Right atrium auricular region (tissue), 2 donors: ENCODE measurements around the gene FIS1. TPM values are rescaled to one million over a fixed set of nuclear protein-coding genes. Genes with fewer than 3 reads are reported as not detected.
"Not testable (repeated sequence)": the region's sequence is repeated elsewhere in the genome, so short reads cannot be mapped to it uniquely, and the experiment has no call there.

ENCODE experiments used
- DNase-seq: peaks from one replicate; pipeline ENCODE4 v3.0.0-alpha.2; 2019; ENCODE audit warnings: low spot score
- H3K27ac ChIP-seq, 2 donors: fragments of 200-600 bp; sonication (generic); 1 replicate in 1 of 2; 2 replicates in 1 of 2; pipeline ENCODE4 v1.5.1; 2016 to 2019
- H3K27me3 ChIP-seq, 2 donors: fragments of 200-600 bp; sonication (generic); one replicate each; pipeline versions ENCODE4 v1.5.1 to v1.6.0; 2017 to 2019
- H3K36me3 ChIP-seq: fragments of 200-600 bp; sonication (generic); one replicate; pipeline ENCODE4 v1.5.1; 2016
- H3K4me1 ChIP-seq, 2 donors: fragments of 200-600 bp; sonication (generic); one replicate each; pipeline versions ENCODE4 v1.5.1 to v1.6.0; 2017 to 2019
- H3K4me3 ChIP-seq, 2 donors: fragments of 200-600 bp; sonication (generic); 1 replicate in 1 of 2; 2 replicates in 1 of 2; pipeline ENCODE4 v1.5.1; 2017 to 2019; ENCODE audit warnings: mild to moderate bottlenecking in 1 of 2, moderate library complexity in 1 of 2
- H3K9me3 ChIP-seq, 2 donors: fragments of 200-600 bp; sonication (generic); one replicate each; pipeline ENCODE4 v1.5.1; 2019
- total RNA-seq, 2 donors: library from RNA; depleted of rRNA; stranded (reverse); fragments of >200 nt; gene quantifications; one replicate each; pipeline ENCODE4 v1.1.0, GENCODE V29; 2016
- TF ChIP-seq, protein P1 (sequence below), 2 donors: fragments of 200-600 bp; sonication (generic); IDR thresholded peaks; one replicate each; pipeline ENCODE4 v1.5.1; 2019; ENCODE audit warnings: antibody characterized with exemption in 2 of 2

FIS1 gene
- 100 to 1,000 TPM; 359 to 459 TPM for total RNA-seq

- peak; percentile 90 for DNase-seq
- no peaks in the 10 kb centered on the region for H3K9me3 ChIP-seq
- H3K27ac ChIP-seq, result peak within 1 kb of the TSS; percentile 96 to 98
- peaks cover 0 to 56% of the 10 kb centered on the region in 2 donors for H3K4me1 ChIP-seq
- no peaks in the 10 kb centered on the region for H3K27me3 ChIP-seq
- H3K36me3 ChIP-seq, result peaks cover 15% of the 10 kb centered on the region
- TF ChIP-seq, protein P1, sequence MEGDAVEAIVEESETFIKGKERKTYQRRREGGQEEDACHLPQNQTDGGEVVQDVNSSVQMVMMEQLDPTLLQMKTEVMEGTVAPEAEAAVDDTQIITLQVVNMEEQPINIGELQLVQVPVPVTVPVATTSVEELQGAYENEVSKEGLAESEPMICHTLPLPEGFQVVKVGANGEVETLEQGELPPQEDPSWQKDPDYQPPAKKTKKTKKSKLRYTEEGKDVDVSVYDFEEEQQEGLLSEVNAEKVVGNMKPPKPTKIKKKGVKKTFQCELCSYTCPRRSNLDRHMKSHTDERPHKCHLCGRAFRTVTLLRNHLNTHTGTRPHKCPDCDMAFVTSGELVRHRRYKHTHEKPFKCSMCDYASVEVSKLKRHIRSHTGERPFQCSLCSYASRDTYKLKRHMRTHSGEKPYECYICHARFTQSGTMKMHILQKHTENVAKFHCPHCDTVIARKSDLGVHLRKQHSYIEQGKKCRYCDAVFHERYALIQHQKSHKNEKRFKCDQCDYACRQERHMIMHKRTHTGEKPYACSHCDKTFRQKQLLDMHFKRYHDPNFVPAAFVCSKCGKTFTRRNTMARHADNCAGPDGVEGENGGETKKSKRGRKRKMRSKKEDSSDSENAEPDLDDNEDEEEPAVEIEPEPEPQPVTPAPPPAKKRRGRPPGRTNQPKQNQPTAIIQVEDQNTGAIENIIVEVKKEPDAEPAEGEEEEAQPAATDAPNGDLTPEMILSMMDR (IDR thresholded peaks at IDR 0.05), result peak; percentile 92 to 94
- H3K4me3 ChIP-seq, result peak within 1 kb of the TSS; percentile 73 to 79
These were observed at the start of gene FIS1 for GRCh38 chr7:101244375-101245146. Gene FIS1, minus strand, starts transcription at chr7:101245081. Its CDS starts 77 bp downstream, at chr7:101245004.

DNA sequence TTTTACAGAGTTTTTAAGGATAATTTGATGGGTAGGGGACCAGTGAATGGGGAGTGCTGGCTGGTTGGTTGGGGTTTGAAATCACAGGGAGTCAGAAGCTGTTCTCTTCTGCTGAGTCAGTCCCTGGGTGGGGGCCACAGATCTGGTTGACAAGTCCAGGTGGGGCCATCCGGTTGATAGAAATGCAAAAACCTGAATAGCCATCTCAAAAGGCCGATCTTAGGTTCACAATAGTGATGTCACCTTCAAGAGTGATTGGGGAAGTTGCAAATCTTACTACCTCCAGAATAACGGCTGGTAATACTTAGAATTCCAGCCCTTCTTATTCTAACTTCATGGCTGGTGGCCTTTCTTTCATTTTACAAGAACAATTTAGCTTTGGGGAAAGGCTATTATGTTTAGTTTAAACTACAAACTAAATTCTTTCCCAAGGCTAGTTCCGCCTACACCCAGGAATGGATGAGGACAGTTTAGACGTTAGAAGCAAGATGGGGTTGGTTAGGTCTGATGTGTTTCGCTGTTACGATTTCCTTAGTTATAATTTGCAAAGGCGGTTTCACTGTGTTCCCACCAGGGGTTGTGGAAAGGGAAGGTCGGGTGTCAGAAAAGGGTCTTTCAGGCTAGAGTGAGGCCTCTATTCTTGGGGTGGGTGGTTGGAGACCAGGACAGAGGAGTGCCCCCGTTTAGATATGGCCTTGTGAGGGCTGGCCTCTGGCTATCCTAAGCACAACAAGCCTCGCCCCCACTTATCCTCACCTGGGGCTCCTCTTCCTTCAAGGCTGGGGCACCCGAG lies 49.4 kb upstream of the FIS1 start:
- Histone ChIP-seq H3K4me3 (no peak overlapping the region), H3K9me3 (no peaks in the 10 kb centered on the region), H3K27ac (no peak overlapping the region), H3K4me1 (no peaks in the 10 kb centered on the region), H3K36me3 (no peaks in the 10 kb centered on the region), H3K27me3 (peaks cover 6% of the 10 kb centered on the region in 2 donors)
- DNase-seq, result no peak
- TF ChIP-seq, protein P1 (IDR thresholded peaks at IDR 0.05), result no peak

- not testable (repeated sequence) for H3K4me3 ChIP-seq, H3K27me3 ChIP-seq, H3K27ac ChIP-seq, H3K9me3 ChIP-seq, DNase-seq, H3K4me1 ChIP-seq, H3K36me3 ChIP-seq
These were observed 48.5 kb upstream of the FIS1 start for GRCh38 chr7:101293069-101294021.

- DNase-seq, H3K4me1 ChIP-seq, H3K27me3 ChIP-seq, H3K4me3 ChIP-seq, H3K36me3 ChIP-seq, H3K9me3 ChIP-seq, H3K27ac ChIP-seq: not testable (repeated sequence)
These were observed 47.7 kb upstream of the FIS1 start for GRCh38 chr7:101292566-101292965.

DNA sequence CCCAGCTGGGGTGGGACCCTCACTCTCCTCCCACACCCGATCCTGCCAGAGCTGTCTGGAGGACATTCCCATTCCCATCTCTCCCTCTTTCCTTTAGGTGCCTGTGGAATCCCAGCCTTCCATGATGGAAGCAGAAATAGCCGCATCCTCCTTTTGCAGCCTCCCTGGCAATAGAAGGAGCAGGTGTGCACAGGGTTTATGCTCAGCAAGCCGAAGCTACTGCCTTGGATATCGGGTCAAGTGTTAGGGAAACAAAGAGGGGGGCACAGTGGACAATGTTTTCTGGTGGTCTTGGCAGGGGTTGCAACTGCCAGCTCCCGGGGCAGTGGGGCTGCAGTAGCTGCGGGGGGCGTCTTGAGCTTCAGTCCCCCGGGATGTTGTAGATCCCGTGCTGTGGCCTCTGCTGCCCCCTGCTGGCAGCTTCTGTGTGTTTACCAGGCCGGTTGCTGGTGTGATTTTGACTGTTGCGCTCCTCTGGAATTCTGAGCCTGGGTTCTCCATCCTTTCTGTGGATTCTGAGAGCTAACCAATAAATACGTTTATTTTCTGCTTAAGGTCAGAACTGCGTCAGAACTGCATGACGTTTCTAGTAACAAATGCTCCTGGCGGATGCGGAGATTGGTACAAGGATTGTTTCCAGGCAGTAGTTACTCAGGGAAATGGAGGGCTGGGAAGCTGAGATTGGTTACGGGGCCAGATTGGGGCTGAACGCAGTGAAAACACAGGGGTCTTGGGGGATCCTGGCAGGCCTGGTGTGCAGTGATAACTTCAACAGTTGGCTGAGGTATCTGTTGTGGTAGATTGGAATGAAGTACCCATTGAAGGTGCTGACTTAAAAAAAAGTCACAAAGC lies 45.5 kb upstream of the FIS1 start:
- not testable (repeated sequence) for H3K4me1 ChIP-seq, H3K27me3 ChIP-seq, H3K9me3 ChIP-seq, H3K27ac ChIP-seq, H3K4me3 ChIP-seq, H3K36me3 ChIP-seq
- TF ChIP-seq, protein P1 (IDR thresholded peaks at IDR 0.05), result peak; percentile 70 to 77
- DNase-seq, result peak; percentile 67

DNA sequence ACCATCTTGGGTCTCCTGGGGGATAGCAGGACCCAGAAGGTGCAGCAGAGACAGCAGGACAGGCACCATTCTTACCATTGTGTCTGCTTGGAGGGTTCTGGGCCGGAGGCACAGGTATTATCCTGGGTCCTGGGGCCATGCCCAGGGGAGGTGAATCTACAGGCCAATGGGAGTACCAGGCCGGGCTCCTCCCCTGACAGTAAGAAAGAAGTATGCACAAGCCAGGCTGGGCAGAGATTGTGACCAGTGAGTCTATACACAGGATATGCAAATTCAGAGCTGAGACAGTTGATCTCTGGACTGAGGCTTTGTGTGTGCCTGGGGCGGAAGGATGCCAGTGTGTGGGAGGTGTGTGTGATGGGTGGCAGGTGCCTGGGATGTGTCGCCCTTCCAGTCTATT lies 44.8 kb upstream of the FIS1 start:
- not testable (repeated sequence) for H3K27ac ChIP-seq, H3K27me3 ChIP-seq, DNase-seq

More for the DNA sequence above, 44.8 kb upstream of the FIS1 start:
- not testable (repeated sequence) for H3K4me1 ChIP-seq, H3K9me3 ChIP-seq, H3K36me3 ChIP-seq, H3K4me3 ChIP-seq
